HG03159 (cell line): ENCODE results near the gene AFDN.
A peak's percentile ranks its signal among the peaks of the same experiment; 100 is the strongest.

ENCODE experiments used
- ATAC-seq: cut with Tn5 transposase; IDR thresholded peaks from one replicate; pipeline ENCODE4 v1.9.1; 2021; ENCODE audit warnings: mild to moderate bottlenecking, moderate library complexity; ENCODE audit not compliant: unreplicated experiment

AFDN gene

GRCh38 chr6:167826896-167827582 lies at the start of gene AFDN:
Gene AFDN, plus strand, starts transcription at chr6:167826911. Its CDS starts 222 bp downstream, at chr6:167827133.
- ATAC-seq: peak; percentile 42

GRCh38 chr6:167778497-167779128 lies 48.1 kb upstream of the AFDN start:
- no peak for ATAC-seq

GRCh38 chr6:167779129-167779992 lies 47.4 kb upstream of the AFDN start:
- ATAC-seq: no peak

- no peak for ATAC-seq
Measured at GRCh38 chr6:167779993-167780655, 46.6 kb upstream of the AFDN start.

GRCh38 chr6:167781066-167781767 lies 45.5 kb upstream of the AFDN start:
- no peak for ATAC-seq

GRCh38 chr6:167781868-167782267 lies 44.8 kb upstream of the AFDN start:
- no peak for ATAC-seq

- ATAC-seq: no peak
Measured at GRCh38 chr6:167782698-167783517, 43.8 kb upstream of the AFDN start.

- no peak for ATAC-seq
Measured at GRCh38 chr6:167786853-167787675, 39.6 kb upstream of the AFDN start.

- ATAC-seq: no peak
Measured at GRCh38 chr6:167787896-167788562, 38.7 kb upstream of the AFDN start.

- no peak for ATAC-seq
Measured at GRCh38 chr6:167788563-167788903, 38.2 kb upstream of the AFDN start.

GRCh38 chr6:167789358-167789757 lies 37.4 kb upstream of the AFDN start:
- ATAC-seq: no peak

GRCh38 chr6:167791091-167791779 lies 35.5 kb upstream of the AFDN start:
- ATAC-seq: no peak

GRCh38 chr6:167791780-167792478 lies 34.8 kb upstream of the AFDN start:
- ATAC-seq: no peak

- no peak for ATAC-seq
Measured at GRCh38 chr6:167793421-167793820, 33.3 kb upstream of the AFDN start.

- ATAC-seq: no peak
Measured at GRCh38 chr6:167794161-167795157, 32.3 kb upstream of the AFDN start.

GRCh38 chr6:167795321-167795811 lies 31.3 kb upstream of the AFDN start:
- ATAC-seq: no peak
